Smooth muscle cell (in vitro differentiated cells): ENCODE results near the gene ASAP2. TPM values are rescaled to one million over a fixed set of nuclear protein-coding genes. Genes with fewer than 3 reads are reported as not detected.

Experiments
- DNase-seq: peaks from one replicate; lab custom pipeline; 2025; ENCODE audit not compliant: unreplicated experiment; lab: John Stamatoyannopoulos, UW
- H2AFZ ChIP-seq: fragments of 200-600 bp; sonication (generic); 2 replicates; pipeline ENCODE4 v1.6.0; 2016; ENCODE audit warnings: antibody characterized with exemption, low read depth, mild to moderate bottlenecking
- H3F3A ChIP-seq: fragments of 200-600 bp; sonication (generic); 2 replicates; pipeline ENCODE4 v1.6.0; 2017; ENCODE audit warnings: antibody characterized with exemption, low read depth
- H3K27ac ChIP-seq: fragments of 200-600 bp; sonication (generic); 2 replicates; pipeline ENCODE4 v1.5.1; 2016; ENCODE audit warnings: low read depth, mild to moderate bottlenecking
- H3K27me3 ChIP-seq: fragments of 200-600 bp; sonication (generic); 2 replicates; pipeline ENCODE4 v1.6.1; 2016; ENCODE audit warnings: low read depth, mild to moderate bottlenecking
- H3K36me3 ChIP-seq: fragments of 200-600 bp; sonication (generic); 2 replicates; pipeline ENCODE4 v1.5.1; 2016; ENCODE audit warnings: low read depth
- H3K4me1 ChIP-seq: fragments of 200-600 bp; sonication (generic); 2 replicates; pipeline ENCODE4 v1.5.1; 2016; ENCODE audit warnings: low read depth
- H3K4me2 ChIP-seq: fragments of 200-600 bp; sonication (generic); 2 replicates; pipeline ENCODE4 v1.6.0; 2016; ENCODE audit warnings: mild to moderate bottlenecking
- H3K4me3 ChIP-seq: fragments of 200-600 bp; sonication (generic); 2 replicates; pipeline ENCODE4 v1.5.1; 2016; ENCODE audit warnings: mild to moderate bottlenecking
- H3K79me2 ChIP-seq: fragments of 200-600 bp; sonication (generic); 2 replicates; pipeline ENCODE4 v1.6.0; 2016; ENCODE audit warnings: low read depth, mild to moderate bottlenecking
- H3K9ac ChIP-seq: fragments of 200-600 bp; sonication (generic); 2 replicates; pipeline ENCODE4 v1.6.0; 2016; ENCODE audit warnings: low read depth
- H3K9me3 ChIP-seq: fragments of 200-600 bp; sonication (generic); replicated peaks from 2 replicates; pipeline ENCODE4 v1.5.1; 2016; ENCODE audit warnings: low read depth
- H4K20me1 ChIP-seq: fragments of 200-600 bp; sonication (generic); 2 replicates; pipeline ENCODE4 v1.6.0; 2016; ENCODE audit warnings: low read depth
- CTCF ChIP-seq: fragments of 200-600 bp; sonication (generic); IDR thresholded peaks from 2 replicates; pipeline ENCODE4 v1.5.1; 2017; ENCODE audit warnings: borderline replicate concordance, mild to moderate bottlenecking, antibody characterized with exemption; ENCODE audit not compliant: insufficient read depth, poor library complexity, severe bottlenecking
- WGBS: methylation state at CpG from one replicate; pipeline ENCODE4 v1.1.7; 2016; ENCODE audit warnings: low lambda C conversion rate; 5-methylcytosine and 5-hydroxymethylcytosine counted together
- polyA plus RNA-seq: library from polyadenylated mRNA; unstranded; fragments of >200 nt; fragmentation: Nextera tagmentation; extraction: Ambion mirVana; gene quantifications from 2 replicates; pipeline ENCODE4 v1.2.1, GENCODE V29; 2016
- total RNA-seq: library from RNA; depleted of rRNA; stranded (reverse); fragments of >200 nt; gene quantifications from 2 replicates; pipeline ENCODE4 v1.2.3, GENCODE V29; 2014

ASAP2 gene
- total and polyA plus RNA-seq, 2 experiments from 2014 or later = 8.8 to 23.1 TPM

- 95% methylated on average over 7 of the region's 7 CpGs for WGBS
- H3K9ac ChIP-seq = no peak overlapping the region
- H3F3A ChIP-seq = no peaks in the 10 kb centered on the region
- no peak overlapping the region for H2AFZ ChIP-seq
- H3K79me2 ChIP-seq = no peaks in the 10 kb centered on the region
- H3K9me3 ChIP-seq = no peaks in the 10 kb centered on the region
- peaks cover 7% of the 10 kb centered on the region for H3K36me3 ChIP-seq
- no peaks in the 10 kb centered on the region for H4K20me1 ChIP-seq
- H3K4me1 ChIP-seq = peaks cover 11% of the 10 kb centered on the region
- DNase-seq = no peak
- no peak for TF ChIP-seq CTCF
- H3K4me2 ChIP-seq = no peak overlapping the region
- no peaks in the 10 kb centered on the region for H3K27me3 ChIP-seq
- no peak overlapping the region for H3K4me3 ChIP-seq
- H3K27ac ChIP-seq = no peak overlapping the region
These were observed 183.7 kb downstream of the ASAP2 start for GRCh38 chr2:9390151-9390850.

GRCh38 chr2:9390991-9391390 is 184.4 kb downstream of the ASAP2 start:
- WGBS = 96% methylated on average over 19 of the region's 19 CpGs
- Histone ChIP-seq H3K36me3 (peaks cover 7% of the 10 kb centered on the region), H3K9ac (no peak overlapping the region), H3K4me2 (no peak overlapping the region), H2AFZ (no peak overlapping the region), H3K27me3 (no peaks in the 10 kb centered on the region), H3K9me3 (no peaks in the 10 kb centered on the region), H4K20me1 (no peaks in the 10 kb centered on the region), H3K27ac (no peak overlapping the region), H3K4me3 (no peak overlapping the region), H3K4me1 (peaks cover 11% of the 10 kb centered on the region), H3F3A (no peaks in the 10 kb centered on the region), H3K79me2 (no peaks in the 10 kb centered on the region)
- no peak for DNase-seq
- TF ChIP-seq CTCF = no peak

- H3K9ac ChIP-seq = no peak overlapping the region
- H4K20me1 ChIP-seq = no peaks in the 10 kb centered on the region
- no peaks in the 10 kb centered on the region for H3F3A ChIP-seq
- H3K4me3 ChIP-seq = no peak overlapping the region
- no peaks in the 10 kb centered on the region for H3K79me2 ChIP-seq
- peaks cover 11% of the 10 kb centered on the region for H3K4me1 ChIP-seq
- H3K27me3 ChIP-seq = no peaks in the 10 kb centered on the region
- H3K27ac ChIP-seq = peak overlapping the region; percentile 13
- H3K36me3 ChIP-seq = peaks cover 7% of the 10 kb centered on the region
- H2AFZ ChIP-seq = no peak overlapping the region
- no peak for TF ChIP-seq CTCF
- H3K9me3 ChIP-seq = no peaks in the 10 kb centered on the region
- no peak for DNase-seq
- peak overlapping the region; percentile 0 for H3K4me2 ChIP-seq
- WGBS = 90% methylated on average over 13 of the region's 13 CpGs
These were observed 185.5 kb downstream of the ASAP2 start for GRCh38 chr2:9391961-9392720.
